ENCODE results near the gene TMEM19.

DNA sequence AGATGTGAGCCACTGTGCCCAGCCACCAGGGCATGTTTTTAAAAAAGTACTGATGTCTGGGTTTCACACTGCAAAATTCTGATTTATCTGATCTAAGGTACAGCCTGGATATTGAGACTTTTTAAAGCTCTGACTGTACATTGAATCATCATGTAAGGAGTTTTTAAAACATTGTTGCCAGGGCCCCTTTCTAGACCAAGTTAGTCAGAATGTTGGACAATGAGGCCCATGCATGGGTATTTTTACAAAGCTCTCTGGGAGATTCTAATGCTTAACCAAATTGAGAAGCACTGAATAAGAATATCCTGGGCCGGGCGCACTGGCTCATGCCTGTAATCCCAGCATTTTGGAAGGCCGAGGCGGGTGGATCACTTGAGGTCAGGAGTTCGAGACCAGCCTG is 16.7 kb downstream of the TMEM19 start:
- TF ChIP-seq CTCF (conservative IDR thresholded peaks at IDR 0.05; ENCODE audit: low read depth, low read length) (no peak), EZH2 (IDR thresholded peaks at IDR 0.05; ENCODE audit: borderline replicate concordance, low read depth, low read length, poor library complexity, severe bottlenecking) (no peak)
